ENCODE data around the gene RFTN1. TPM values are rescaled to one million over a fixed set of nuclear protein-coding genes. Genes with fewer than 3 reads are reported as not detected.

Gene RFTN1
- total RNA-seq, 3 donors from 2014 or later, result 6.9 to 12.6 (median 9.7) TPM

DNA sequence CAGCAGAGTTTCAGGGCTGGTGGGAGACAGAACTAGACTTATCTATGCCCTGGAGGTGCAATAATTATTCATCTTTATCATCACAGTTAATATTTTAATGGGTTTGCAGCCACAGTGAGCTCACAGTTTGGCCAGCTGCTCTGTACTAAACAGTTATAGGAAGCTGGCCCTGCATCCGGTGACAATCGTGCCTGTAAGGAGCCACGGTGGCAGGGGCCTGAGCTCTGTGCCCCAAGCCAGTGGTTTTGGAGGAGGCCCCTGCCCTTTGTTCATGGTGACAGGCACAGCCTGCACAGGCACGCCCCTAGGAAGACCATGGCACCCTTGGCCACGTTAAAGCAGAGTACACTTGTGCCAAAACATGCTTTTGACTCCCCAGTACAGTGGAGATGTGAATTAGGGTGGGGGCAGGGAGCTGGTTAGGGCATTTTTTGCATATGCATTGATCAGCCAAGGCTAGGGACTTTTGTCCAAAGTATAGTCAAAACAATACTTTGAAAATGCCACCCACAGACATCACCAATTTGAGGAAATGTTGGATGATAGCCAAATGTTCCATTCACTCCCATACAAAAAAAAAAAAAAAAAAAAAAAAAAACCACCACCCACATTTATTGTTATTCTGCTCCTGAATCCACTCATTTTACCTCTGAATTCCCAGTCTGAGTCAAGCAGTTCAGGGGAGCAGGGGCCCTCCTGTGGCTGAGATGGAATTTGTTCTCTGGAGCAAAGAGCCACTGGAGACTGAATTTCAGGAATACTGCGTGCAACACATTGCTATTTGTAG is 3.4 kb upstream of the RFTN1 start:
- peak in 2 of 3 donors; percentile 32 to 55 for DNase-seq
- Histone ChIP-seq H3K4me1 (ENCODE audit: low read depth) (peaks cover 4% of the 10 kb centered on the region), H3K36me3 (ENCODE audit: low read depth) (no peaks in the 10 kb centered on the region), H3K9me3 (no peaks in the 10 kb centered on the region), H3K4me3 (no peak overlapping the region)
- intact Hi-C loops (cut with DNase I, micrococcal nuclease), result no loop called here
- TF ChIP-seq, protein P1, sequence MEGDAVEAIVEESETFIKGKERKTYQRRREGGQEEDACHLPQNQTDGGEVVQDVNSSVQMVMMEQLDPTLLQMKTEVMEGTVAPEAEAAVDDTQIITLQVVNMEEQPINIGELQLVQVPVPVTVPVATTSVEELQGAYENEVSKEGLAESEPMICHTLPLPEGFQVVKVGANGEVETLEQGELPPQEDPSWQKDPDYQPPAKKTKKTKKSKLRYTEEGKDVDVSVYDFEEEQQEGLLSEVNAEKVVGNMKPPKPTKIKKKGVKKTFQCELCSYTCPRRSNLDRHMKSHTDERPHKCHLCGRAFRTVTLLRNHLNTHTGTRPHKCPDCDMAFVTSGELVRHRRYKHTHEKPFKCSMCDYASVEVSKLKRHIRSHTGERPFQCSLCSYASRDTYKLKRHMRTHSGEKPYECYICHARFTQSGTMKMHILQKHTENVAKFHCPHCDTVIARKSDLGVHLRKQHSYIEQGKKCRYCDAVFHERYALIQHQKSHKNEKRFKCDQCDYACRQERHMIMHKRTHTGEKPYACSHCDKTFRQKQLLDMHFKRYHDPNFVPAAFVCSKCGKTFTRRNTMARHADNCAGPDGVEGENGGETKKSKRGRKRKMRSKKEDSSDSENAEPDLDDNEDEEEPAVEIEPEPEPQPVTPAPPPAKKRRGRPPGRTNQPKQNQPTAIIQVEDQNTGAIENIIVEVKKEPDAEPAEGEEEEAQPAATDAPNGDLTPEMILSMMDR (IDR thresholded peaks at IDR 0.05), result no peak
- ATAC-seq, result no peak

DNA sequence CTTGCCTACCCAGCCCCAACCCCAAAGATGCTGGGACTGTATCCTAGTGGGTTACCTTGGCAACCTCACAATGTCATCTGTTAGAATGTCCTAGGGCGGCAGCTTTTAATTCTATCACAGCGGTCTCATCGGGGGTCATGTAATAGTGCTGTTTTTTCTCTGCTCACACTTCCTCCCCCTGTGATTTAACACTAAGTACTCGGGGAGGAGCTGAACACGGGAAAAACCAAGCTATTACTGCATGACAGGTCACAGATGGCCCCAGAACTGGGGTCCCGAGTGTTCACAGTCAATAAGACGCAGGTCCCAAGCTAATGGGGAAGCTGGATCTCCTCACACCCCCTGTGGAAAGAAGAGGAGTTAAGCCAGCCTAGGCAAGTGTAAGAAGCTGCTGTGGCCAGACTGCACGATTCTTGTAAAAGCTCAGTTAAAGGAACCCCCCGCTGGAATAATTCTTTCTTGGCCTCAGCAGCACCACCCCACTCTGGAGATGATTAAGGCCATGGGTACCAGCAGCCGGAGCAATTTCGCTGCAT is 2.5 kb upstream of the RFTN1 start:
- no peaks in the 10 kb centered on the region for H3K36me3 ChIP-seq (ENCODE audit: low read depth)

DNA sequence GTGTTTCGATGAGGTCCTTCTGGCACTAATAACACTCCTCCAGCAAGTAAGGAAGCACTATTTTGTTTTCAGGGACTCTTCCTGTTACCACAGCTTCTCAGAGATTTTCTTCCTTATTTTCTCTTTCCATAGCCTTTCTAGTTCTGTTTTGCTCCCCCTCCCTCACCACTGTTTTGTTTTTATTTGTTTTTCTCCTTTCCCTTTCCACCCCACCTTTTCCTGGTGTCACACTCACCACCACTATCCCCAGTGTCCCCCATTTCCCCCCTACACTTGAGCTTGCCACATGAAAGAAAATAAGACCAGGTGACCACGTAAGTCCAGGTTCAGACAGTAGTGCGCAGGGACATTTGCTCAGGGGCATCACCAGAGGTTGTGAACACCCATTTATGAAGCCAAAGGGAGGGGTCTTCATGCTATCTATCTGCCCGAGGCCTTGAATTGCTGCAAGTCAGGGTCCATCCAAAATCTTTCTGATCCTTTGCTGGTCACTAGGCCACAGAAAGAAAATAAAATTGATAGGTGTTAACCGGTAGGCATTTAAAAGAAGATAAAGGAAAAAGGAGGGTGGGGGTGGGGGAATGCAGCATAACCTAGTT is 1.4 kb upstream of the RFTN1 start:
- Histone ChIP-seq H3K9me3 (no peaks in the 10 kb centered on the region), H3K4me3 (no peak overlapping the region), H3K4me1 (ENCODE audit: low read depth) (peaks cover 4% of the 10 kb centered on the region), H3K36me3 (ENCODE audit: low read depth) (no peaks in the 10 kb centered on the region)
- DNase-seq (no peak), ATAC-seq (no peak)
- TF ChIP-seq, protein P1 (IDR thresholded peaks at IDR 0.05), result no peak
- intact Hi-C loops (cut with DNase I, micrococcal nuclease), result no loop called here

More for the DNA sequence above, 2.5 kb upstream of the RFTN1 start:
- TF ChIP-seq, protein P1 (IDR thresholded peaks at IDR 0.05), result no peak
- no peak overlapping the region for H3K4me3 ChIP-seq
- intact Hi-C loops (cut with DNase I, micrococcal nuclease), result no loop called here
- ATAC-seq (no peak), DNase-seq (no peak)
- H3K4me1 ChIP-seq (ENCODE audit: low read depth), result peaks cover 4% of the 10 kb centered on the region
- no peaks in the 10 kb centered on the region for H3K9me3 ChIP-seq

DNA sequence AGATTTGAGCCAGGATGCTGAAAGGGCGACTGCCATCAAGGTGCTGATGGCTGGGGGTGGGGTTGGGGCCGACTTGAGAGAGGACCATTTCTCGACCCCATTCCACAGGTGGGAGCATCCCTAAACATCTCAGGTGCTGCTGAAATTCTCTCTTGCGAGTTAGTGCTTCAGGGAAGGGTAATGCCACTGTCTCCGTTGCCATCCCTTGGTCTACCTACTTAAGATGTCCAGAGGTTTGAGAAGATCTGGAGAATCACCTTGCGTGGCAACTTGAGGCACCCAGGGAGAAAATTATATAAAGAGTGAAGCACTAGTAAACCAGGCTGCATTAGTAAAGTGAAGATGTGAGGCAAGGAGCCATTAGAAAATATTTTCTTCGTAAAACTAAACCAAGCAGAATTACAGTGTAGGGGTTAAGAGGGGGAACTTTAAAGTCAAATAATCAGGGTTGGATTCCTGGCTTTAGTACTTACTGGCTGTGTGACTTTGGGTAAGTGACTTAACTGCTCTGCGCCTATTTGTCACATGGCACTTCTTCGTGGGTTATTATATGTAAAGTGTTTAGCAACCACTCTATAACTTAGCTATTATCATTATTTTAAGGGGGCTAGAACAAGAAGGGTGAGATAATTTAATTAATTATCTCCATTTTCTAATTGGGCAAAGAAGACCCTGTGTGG is 662 bp upstream of the RFTN1 start:
- H3K9me3 ChIP-seq, result no peaks in the 10 kb centered on the region
- TF ChIP-seq, protein P1 (IDR thresholded peaks at IDR 0.05), result no peak
- DNase-seq, result no peak
- intact Hi-C loops (cut with DNase I, micrococcal nuclease), result no loop called here
- no peak overlapping the region for H3K4me3 ChIP-seq
- peaks cover 4% of the 10 kb centered on the region for H3K4me1 ChIP-seq (ENCODE audit: low read depth)
- no peak for ATAC-seq
- no peaks in the 10 kb centered on the region for H3K36me3 ChIP-seq (ENCODE audit: low read depth)

DNA sequence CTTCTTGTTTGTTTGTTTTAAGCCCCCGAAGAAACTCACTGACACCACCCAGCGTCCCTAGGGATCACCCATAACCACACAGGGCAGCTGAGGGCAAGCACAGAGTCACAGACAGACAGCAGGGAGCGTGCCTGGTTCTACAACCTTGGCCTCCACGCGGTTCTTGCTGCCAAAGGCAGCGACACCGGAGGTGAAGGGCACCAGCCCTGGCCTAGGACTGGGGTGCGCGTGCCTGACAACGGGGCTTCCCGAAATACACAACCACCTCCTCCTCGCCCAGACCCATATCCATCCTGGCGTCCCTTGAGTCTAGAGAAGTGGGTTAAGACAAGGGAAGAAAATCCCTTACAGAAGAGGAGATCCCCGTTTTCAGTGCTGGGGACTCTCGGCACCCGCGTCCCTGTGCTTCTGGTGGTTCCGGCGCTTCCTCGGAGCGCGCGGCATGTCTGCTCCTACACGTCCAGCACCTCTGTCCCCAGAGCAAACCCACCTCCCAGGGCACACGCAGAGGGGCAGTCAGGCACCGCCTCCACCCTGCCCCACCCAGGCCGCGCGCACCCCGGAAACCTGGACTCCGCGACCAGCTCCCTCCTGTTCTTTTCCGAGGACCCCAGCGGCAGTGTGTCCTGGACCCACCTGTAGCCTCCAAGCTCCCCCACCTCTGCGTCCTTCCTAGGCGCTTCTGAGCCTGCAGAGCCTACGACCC is 911 bp downstream of the RFTN1 start:
- DNase-seq (peak; percentile 37 to 74 (median 46)), ATAC-seq (peak; percentile 55)
- H3K9me3 ChIP-seq, result no peaks in the 10 kb centered on the region
- H3K36me3 ChIP-seq (ENCODE audit: low read depth), result no peaks in the 10 kb centered on the region
- H3K4me3 ChIP-seq, result peak overlapping the region; percentile 42
- intact Hi-C loops (cut with DNase I, micrococcal nuclease), result no loop called here
- TF ChIP-seq, protein P1 (IDR thresholded peaks at IDR 0.05), result no peak
- H3K4me1 ChIP-seq (ENCODE audit: low read depth), result peaks cover 4% of the 10 kb centered on the region

Data from mucosa of descending colon (tissue), 3 donors.